Activated CD4-positive, CD25-positive, alpha-beta regulatory T cell treated with anti-CD3 and anti-CD28 coated beads, Interleukin-2, amount 50 U/mL, for 24 hours (primary cell): ENCODE measurements around the gene SLC18B1.

ENCODE experiments used
- ATAC-seq, 2 donors: fragments of 150-1000 bp; cut with Tn5 transposase; one replicate each; pipeline ENCODE4 v1.10.0; 2021; ENCODE audit warnings: mild to moderate bottlenecking in 1 of 2, moderate library complexity in 1 of 2

Gene SLC18B1

GRCh38 chr6:132797951-132798868 is at the start of gene SLC18B1:
Gene SLC18B1, minus strand, starts transcription at chr6:132798637. Its CDS starts 181 bp downstream, at chr6:132798456.
- peak; percentile 53 to 56 for ATAC-seq

DNA sequence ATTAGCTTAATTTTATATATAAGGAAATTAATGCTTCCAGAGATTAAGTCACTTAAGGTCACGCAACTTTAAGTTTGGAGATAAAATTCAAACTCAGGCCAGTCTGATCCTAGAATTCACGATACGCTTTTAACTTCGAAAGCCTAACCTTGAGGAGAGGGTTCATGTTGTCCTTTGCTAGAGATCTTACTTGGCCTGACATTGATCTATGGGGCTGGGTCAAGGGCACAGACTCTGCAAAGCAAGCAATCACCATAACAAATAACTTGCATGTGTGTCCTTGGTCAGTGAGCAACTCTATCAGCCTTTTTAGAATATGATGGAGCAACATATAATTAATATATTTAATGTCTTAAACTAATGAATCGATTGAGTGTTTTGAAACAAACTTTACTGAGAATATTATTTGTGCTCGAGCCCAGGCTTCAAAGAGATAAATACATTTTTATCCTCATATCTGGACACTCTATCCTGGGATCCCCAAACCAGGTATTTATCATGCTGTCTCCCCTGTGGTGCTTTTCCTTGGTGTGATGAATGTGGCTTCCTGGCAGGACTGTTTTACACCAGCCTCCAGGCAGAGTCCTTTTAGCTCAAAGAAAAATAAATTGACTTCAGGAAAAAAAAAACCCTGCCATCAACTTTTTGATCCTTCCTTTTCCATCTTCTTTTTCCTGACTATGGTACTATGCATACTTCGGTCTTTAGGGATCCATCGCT is 45.0 kb upstream of the SLC18B1 start:
- no peak for ATAC-seq

DNA sequence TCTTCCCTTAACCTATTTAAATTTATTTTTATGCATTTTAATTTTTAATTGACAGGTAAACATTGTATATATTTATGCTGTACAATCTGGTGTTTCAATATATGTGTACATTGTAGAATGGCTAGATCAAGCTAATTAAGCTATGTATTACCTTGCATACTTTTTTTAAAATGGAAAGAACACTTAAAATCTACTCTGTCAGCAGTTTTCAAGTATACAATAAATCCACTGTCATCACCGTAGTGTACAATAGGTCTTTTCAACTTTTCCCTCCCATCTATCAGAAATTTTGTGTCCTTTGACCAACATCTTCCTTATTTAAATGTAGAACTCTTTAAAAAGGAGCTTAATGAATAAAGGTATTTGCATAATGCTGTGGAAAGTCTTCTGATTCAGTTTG is 43.5 kb upstream of the SLC18B1 start:
- no peak for ATAC-seq

DNA sequence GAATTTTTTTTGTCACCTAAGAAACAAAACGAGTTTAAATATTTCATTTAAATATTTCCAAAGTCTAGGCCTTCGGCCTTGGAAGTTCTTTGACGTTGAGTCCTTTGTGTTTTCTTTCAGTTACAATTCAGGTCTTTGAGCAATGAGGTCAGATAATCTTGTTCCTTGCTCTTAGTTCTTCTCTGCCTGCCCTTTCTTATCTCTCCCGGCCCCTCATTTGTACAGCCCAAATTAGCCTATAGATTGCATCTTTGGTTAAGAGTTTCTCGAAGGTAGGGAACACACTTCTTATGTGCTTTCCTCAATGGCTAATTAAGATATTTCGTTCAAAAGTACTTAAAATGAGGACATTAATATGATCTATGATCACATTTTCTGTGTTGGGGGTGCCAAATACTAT is 34.5 kb upstream of the SLC18B1 start:
- ATAC-seq: no peak

GRCh38 chr6:132830334-132830751 is 31.9 kb upstream of the SLC18B1 start:
- no peak for ATAC-seq

DNA sequence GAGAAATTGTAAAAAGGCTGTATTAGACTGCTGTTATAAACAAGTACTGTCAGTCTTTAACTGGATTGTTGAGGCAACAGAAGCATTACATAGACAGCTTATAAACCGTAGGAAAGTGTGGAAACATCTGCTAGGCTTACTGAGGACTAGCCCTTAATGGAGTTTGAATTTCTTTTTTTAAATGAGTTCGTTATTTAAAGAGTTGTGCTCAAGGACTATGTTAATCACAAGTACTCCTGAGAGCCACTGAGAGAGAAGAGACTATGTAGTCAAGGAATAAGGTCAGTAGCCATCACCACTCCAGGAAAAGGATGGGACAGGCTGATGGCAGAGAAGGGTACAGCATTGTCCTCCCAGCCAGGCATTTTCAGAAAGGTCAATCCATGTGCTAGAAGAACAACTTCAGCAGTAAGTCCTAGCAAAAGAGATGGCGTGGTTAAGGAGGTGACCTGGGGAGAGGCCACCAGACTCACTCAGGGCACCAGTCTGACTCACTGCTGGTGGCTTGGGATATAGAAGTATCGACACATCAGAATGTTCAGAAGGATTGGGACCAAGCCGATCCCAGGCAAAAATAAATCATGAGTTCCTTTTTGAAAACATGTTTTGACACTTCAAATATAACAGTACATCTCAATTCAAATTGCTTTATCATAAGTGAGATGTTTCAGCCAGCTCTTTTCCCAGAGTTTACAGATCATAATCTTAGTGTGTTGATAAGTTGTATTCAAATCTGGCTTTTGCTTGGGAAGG is 22.4 kb upstream of the SLC18B1 start:
- no peak for ATAC-seq

DNA sequence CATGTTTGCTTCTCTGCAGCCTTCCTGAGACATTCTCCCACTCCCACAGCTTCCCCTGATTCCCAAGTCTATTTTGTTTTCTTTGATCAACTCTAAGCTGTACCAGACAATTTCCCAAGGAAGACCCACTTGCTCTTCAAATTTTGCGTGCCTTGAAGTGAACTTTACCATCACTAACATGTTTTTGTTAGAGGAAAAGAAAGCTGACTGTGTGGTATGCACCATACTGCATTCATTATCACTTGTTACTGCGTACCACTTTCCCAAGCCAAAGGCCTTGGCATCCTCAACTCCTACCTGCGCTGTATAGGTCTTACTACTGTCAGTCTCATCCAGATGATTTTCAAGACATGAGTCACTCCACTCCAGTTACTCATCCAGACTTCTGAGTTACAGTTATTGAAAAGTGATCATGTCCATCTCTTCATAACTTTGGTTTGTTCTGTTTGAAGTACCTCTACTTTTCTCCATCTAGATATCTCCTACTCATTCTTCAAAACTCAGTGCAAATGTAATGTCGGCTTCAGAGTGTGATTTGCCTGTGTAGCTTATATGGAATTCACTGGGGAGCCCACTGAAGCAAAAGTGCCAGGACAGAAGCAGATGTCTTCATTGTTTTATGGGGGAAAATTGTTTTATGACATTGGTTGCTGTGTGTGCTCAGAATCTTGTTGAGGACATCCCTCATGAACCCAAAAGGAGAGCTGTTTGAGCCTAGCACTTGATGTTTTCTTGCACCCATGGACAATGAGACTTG is 21.1 kb upstream of the SLC18B1 start:
- ATAC-seq: peak; percentile 41 to 53

DNA sequence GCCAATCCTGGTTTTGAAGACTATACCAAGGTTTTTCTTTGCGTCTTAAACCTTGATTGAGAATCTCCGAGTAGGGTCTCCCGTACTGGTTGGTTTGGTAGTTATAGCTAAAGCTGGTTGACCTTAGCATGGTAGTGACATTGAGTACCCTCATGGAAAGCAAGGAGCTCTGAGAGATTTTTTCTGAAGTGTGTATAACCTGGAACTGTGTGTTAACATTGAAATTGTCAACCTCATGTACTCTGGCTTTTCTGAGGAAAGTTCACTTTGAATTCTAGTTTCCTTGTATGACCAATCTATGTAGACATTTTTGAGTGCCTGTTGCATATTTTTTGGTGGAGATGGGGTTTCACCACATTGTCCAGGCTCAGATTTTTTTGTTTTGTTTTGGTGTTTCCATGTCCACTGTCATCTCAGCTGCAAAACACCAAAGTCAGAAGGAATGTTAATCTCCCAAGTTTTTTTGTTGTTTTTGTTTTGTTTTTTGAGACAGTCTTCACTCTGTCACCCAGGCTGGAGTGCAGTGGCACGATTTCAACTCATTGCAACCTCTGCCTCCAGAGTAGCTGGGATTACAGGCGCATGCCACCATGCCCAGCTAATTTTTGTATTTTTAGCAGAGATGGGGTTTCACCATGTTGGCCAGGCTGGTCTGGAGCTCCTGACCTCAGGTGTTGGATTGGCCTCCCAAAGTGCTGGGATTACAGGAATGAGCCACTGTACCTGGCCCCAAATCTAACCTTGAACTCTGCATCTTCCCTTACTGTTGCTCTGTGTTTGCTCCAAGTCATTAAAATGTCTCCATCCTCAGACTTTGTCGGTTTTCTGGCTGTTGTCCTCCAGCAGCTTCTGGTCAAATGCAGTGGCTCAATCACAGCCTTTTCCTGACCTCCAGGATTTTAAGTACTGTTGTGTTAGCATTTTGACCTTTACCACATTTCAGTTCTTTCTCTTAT is 20.2 kb upstream of the SLC18B1 start:
- no peak for ATAC-seq

GRCh38 chr6:132817554-132818403 is 19.3 kb upstream of the SLC18B1 start:
- ATAC-seq: no peak

- ATAC-seq: no peak
These were observed 18.2 kb upstream of the SLC18B1 start for GRCh38 chr6:132816660-132817059.

- ATAC-seq: peak; percentile 1 to 4
These were observed 16.5 kb upstream of the SLC18B1 start for GRCh38 chr6:132814716-132815570.

DNA sequence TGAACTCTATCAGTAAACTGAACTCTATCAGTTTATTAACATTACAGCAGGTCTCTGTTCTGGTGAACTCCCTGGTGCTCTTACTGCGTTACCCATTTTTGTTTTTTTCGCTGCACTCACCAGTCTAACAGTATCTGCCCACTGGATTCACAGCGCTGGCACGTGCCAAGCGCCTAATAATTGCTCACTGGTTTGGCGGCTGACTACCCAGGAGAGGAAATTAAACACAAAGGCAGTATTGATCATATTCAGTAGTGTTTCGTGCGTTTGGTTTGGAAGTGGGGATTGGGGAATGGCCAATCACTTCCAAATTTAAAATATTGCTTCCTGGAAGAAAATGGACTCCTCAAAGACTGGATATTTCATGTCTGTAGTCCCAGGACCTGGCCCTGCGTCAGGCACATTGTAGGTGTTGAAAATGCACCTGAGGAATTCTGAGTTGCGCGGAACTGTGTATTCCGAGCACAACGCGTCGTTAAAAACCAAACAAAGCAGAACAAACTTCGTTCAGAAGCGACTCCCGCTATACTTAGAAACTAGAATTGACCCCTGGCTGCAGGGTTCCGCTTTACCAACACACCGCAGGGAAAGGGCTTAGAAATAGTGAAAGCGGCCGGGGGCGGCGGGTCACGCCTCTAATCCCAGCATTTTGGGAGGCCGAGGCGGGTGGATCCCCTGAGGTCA is 14.9 kb upstream of the SLC18B1 start:
- ATAC-seq: peak; percentile 42 to 47

- peak; percentile 0 to 1 for ATAC-seq
These were observed 14.3 kb upstream of the SLC18B1 start for GRCh38 chr6:132812756-132813172.

- ATAC-seq: no peak
These were observed 13.9 kb upstream of the SLC18B1 start for GRCh38 chr6:132812255-132812732.

DNA sequence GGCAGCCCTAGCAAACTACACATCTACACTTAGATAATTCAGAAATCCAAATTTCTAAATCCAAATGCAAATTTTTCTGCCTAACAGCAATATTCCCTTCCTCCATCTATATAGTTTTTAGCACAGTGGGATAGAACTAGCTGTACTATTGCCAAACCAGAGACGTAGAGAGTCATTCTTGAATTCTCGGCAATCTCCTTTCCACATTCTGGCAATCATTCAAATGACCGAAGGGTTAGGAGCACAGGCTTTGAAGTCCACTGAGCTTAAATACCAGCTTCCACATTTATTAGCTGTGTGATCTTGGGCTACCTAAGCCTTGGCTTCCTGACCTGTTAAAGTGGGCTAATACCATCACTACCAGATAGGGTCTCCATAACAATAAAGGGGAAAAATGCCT is 12.8 kb upstream of the SLC18B1 start:
- ATAC-seq: no peak

DNA sequence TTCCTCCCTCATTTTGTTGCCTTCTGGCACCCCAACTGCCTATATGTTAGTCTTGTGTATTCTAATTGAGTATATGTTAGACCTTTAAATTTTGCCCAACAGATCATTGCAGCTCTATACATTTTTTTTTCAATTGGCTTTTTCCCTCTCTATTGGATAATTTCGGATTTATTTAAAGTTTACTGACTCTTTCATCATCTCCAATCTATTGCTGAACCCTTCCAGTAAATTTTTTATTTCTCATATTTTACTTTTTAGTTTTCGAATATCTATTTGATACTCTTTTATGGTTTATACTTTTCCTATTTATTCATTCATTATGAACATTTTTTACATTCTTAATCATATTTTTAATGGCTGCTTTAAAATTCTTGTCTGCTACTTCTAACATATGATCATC is 7.1 kb upstream of the SLC18B1 start:
- ATAC-seq: no peak

GRCh38 chr6:132804251-132804650 is 5.8 kb upstream of the SLC18B1 start:
- ATAC-seq: no peak

GRCh38 chr6:132800656-132801055 is 2.2 kb upstream of the SLC18B1 start:
- ATAC-seq: no peak
